NK-92 treated with Interleukin-12 subunit alpha and Interleukin-12 subunit beta, amount 100 ng/mL, for 24 hours (cell line): ENCODE data around the gene FKBP4.

Experiments used
- DNase-seq: peaks from one replicate; lab custom pipeline; 2025; lab: John Stamatoyannopoulos, UW

Gene FKBP4

DNA sequence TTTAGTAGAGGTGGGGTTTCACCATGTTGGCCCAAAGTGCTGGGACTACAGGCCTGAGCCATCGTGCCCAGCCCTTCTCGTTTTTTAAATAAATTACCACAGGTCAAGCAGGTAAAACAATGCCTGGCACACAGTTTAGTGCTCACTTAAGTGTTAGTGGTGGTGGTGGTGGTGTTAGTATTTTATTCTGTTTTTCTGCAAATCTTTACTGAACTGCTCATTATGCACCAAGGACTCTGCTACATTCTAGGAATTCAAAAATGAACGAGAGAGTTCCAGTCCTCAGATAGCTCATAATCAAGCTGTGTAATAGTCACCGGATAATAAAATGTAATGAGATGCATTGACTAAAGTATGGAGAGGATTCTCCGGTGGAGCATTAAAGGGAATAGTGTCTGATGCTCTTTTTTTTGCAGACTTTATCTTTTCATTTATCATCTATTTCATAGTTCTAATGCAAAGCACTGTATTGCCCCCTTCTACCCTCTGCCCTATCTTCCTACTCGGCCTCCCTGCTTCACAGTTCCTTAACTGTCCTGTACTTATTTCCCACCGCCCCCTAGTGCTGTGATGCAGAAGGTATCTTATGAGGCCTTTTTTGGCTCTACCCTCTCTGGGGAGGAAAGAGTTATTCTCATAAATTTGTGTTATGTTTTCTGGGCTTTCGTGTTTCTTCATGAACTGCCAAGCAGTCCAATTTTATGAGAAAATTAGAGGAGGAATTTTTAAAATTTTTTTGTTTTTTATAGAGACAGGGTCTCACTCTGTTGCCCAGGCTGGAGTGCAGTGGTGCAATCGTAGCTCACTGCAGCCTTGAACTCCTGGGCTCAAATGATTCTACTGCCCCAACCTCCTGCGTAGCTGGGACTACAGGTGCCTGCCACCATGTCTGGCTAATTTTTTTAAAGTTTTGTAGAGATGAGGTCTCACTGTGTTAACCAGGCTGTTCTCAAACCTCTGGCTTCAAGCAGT lies 18.7 kb downstream of the FKBP4 start:
- peak; percentile 5 for DNase-seq

DNA sequence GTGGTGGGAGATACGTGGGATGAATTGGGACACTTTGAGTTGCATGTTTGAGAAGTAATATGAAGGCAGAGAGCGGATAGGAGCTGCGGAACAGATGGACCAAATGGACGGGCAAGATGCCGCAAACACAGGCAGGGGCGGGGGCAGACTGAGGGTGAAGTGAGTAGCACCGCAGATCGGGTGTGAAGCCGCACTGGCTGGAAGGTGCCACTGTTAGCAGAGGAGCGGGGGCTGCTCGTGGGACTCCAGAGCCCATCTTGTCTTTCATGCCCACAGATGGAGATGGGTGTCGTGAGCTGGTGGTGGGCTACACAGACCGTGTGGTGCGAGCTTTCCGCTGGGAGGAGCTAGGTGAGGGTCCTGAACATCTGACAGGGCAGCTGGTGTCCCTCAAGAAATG lies 25.0 kb downstream of the FKBP4 start:
- DNase-seq = no peak

DNA sequence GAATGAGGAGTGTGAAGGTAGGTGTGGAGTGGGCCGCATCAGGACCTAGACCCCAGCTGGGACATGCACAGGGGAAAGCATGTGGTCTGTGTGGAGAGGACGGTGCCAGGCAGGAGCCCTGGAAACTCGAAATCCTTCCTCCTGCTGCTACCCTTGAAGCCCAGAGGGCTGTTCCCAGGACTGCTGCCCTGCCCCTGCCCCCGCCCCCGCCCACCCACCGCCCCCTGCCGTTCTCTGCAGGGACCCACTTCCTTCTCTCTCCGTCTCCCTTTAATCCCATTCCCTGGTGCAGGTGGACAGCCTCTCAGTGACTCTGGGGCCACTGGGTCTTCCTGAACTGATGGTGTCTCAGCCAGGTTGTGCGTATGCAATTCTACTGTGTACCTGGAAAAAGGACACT lies 25.7 kb downstream of the FKBP4 start:
- DNase-seq = no peak

GRCh38 chr12:2823483-2823882 lies 28.7 kb downstream of the FKBP4 start:
- no peak for DNase-seq

DNA sequence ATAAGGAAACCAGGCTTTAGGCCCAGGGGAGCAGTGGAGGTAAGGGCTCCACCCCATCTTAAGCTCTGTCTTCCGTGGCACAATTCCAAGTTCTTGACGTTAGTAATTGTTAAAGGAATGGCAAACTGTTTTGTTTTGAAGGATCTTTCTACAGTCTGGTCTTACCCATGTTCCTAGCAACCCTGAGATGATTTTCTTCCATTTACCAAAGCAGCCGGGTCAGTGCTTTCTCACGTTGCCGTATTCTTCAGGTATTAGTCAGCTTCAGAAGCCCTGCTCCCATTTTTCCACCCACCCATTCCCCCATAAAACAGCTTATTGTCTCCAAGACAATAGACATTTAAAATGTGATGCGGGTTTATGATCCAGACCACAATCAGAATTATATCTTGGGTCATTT lies 29.8 kb downstream of the FKBP4 start:
- DNase-seq = no peak

- no peak for DNase-seq
Observed at GRCh38 chr12:2825132-2825531, 30.4 kb downstream of the FKBP4 start.

GRCh38 chr12:2826036-2826435 lies 31.3 kb downstream of the FKBP4 start:
- no peak for DNase-seq

- DNase-seq = no peak
Observed at GRCh38 chr12:2826721-2827515, 32.1 kb downstream of the FKBP4 start.

DNA sequence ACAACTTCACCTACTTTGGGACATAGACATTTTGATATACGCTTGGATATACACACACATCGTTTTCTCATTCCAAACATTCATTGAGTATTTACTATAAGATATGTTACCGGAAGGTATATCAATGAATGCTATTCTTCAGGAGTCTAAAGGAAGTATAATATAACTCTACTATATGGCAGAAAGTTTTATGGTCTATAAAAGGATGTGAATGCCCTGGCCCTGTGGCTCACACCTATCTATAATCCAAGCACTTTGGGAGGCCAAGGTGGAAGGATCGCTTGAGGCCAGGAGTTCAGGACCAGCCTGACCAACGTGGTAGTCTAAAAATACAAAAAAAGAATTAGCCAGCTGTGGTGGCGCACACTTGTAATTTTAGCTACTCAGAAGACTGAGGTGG lies 34.5 kb downstream of the FKBP4 start:
- DNase-seq = no peak

- DNase-seq = no peak
Observed at GRCh38 chr12:2832550-2833127, 37.9 kb downstream of the FKBP4 start.

GRCh38 chr12:2833327-2833726 lies 38.6 kb downstream of the FKBP4 start:
- DNase-seq = no peak

GRCh38 chr12:2833810-2834209 lies 39.0 kb downstream of the FKBP4 start:
- no peak for DNase-seq

DNA sequence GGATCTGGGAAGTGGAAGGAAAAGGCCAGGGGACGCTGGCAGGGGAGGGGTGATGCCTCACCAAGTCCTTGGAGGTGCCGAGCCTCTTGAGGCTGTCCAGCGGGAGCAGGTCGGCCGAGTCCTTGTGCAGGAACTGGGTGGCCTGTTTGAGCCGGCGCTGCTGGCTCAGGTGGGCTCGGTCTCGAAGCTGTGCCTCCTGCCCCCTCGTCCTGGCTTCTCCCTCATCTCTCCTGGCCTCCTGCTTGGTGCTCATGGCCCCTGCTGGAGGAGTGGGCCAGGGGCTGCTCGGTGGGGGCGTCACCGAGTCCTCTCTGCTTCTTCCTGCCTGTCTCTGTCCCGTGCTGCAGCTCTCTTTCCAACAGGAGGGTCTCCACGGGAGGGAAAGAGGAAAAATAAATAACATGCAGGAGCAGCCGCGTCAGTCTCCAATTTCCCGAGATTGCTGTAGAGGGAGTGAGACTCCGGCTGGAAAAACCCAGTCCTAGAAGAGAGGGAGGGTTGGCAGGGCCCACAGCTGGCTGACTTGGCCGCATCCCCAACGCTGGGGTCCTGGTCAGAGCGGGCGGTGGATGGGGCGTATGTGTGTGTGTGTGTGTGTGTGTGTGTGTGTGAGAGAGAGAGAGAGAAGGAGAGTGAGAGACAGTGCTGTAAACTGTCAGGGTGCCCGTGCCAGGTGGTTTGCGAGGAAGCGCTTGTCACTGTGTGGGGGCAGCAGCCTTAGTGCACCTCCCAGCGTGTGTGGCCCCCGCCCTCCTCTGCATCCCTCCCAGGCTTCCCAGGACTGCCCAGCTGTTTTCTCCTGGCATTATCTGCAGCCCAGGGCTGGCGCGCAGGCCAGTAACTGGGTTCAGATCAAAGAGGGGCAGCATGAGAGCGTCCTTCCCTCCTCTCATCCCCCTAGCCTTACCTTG lies 40.1 kb downstream of the FKBP4 start, which contains the start of gene NRIP2:
Gene NRIP2 (minus strand): TSS at position 455 of the 911 bp plus-strand sequence. CDS start 52 bp downstream, at position 403.
- no peak for DNase-seq

DNA sequence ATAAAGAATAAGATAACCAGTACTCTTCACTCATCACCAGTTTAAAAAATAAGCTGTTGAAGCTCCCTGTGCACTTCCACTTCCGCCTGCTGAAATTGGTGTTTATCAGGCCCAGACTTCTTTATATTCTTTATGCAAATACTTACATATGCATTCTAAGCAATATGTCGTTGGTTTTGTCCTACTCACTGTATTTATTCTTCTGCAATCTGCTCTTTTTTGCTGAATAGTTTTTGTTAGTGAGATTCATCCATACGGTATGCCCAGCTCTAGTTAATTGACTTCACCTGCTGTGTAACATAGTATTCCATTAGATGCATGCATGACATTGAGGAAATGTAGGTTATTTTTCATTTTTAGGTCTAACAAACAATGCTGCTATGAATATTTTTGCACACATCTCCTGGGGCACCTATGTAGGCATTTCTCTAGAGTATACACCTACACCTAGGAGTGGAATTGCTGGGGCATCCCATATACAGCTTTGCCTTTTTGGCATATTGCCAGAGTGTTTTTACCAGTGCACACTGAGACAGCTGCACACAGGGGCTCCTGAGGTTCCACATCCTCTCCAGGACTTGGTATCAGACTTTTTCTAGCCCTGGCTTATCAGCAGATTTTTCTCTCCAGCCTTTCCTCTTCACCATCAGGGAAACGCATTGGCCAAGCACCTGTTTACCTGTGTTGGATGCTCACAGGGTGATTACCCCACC lies 41.1 kb downstream of the FKBP4 start:
- no peak for DNase-seq

DNA sequence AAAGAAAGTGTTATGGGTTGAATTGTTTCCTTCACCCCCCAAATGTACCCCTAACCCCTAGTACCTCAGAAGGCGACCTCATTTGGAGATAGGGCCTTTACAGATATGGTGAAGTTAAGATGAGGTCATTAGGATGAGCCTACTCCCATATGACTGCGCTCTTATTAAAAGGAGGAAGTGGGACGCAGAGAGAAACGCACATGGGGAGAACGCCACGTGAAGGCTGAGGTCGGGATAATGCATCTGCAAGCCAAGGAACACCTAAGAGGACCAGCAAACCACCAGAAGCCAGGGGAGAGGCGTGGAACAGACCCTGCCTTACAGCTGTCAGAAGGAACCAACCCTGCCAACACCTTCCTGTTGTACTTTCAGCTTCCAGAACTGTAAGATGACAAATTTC lies 41.8 kb downstream of the FKBP4 start:
- DNase-seq = no peak

- DNase-seq = no peak
Observed at GRCh38 chr12:2841056-2841650, 46.4 kb downstream of the FKBP4 start.

DNA sequence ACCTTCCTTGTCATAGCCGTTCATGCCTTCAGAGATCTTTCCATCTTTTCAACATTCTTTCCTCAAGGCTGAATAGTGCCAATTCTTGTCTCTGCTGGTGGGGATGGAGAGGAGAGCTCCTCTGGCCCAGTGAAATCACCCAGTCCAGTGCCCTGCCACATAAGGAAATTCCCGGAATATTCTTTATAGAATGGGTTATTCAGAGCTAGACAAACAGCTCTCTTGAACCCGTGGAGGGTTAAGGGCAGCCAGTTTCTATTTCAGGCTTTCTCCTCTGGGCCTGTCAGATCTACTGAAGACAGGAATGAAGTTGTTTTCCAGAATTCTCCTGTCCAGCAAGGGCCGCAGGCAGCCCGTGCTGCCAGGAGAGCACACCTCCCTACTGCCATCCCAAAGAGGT lies 48.2 kb downstream of the FKBP4 start:
- no peak for DNase-seq

DNA sequence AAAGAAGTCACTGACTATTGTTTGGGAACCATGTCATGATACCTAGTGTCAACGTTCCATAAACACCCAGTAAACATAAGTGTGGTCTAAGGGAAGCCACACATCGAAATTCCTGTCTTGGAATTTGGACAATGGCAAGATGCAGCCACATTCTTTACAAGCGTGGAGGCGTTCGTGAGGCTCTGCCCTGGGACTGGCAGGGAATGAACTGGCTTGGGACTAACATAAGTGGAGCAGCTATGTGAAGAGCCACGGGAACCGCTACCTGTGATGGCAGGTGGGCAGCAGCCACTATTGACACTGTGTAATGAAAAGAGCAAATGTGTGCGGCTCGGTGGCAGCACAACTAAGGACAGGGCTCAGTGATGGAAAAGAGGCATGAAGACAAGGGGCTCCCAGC lies 50.0 kb downstream of the FKBP4 start:
- no peak for DNase-seq

GRCh38 chr12:2845280-2845679 lies 50.5 kb downstream of the FKBP4 start:
- DNase-seq = no peak

GRCh38 chr12:2851931-2852330 lies 57.2 kb downstream of the FKBP4 start:
- no peak for DNase-seq
